ENCODE measurements around the gene ZNF148.

GRCh38 chr3:125318167-125318865 lies 56.8 kb downstream of the ZNF148 start:
- no peak for TF ChIP-seq CTCF (IDR thresholded peaks at IDR 0.05)
- no peak for TF ChIP-seq POLR2A (IDR thresholded peaks at IDR 0.05)
